Naive B cell (primary cell): ENCODE results near the gene MMP2. TPM values are rescaled to one million over a fixed set of nuclear protein-coding genes. Genes with fewer than 3 reads are reported as not detected.

Experiments used
- polyA plus RNA-seq, 6 donors: library from polyadenylated mRNA; unstranded; fragments of 300-500 nt; fragmentation: Illumina TruSeq; gene quantifications; one replicate each; pipeline ENCODE4 v1.2.3, GENCODE V29; 2021; ENCODE audit warnings: low read depth in 6 of 6

The MMP2 gene
- polyA plus RNA-seq, 6 donors from 2014 or later: not detected

Other genes starting within 250 kb of the MMP2 start
- gene IRX6, start 155.0 kb upstream of the MMP2 start, polyA plus RNA-seq: not detected
- 1 to 10 TPM in 2 of 6 donors, under 1 TPM in 3, not detected in 1; 0.53 to 1.3 (median 0.61) TPM for gene LPCAT2, start 29.9 kb downstream of the MMP2 start, polyA plus RNA-seq
- not detected for gene CAPNS2, start 87.5 kb downstream of the MMP2 start, polyA plus RNA-seq
- not detected for gene SLC6A2, start 176.8 kb downstream of the MMP2 start, polyA plus RNA-seq